RWPE1 (cell line): ENCODE data around the gene METTL24.
"Not testable (repeated sequence)": the region's sequence is repeated elsewhere in the genome, so short reads cannot be mapped to it uniquely, and the experiment has no call there.

ENCODE experiments used
- CTCF ChIA-PET: fragments of 350-600 bp; sonication (Branson Sonifier 250); formaldehyde crosslinking; extraction: SDS; loops from one replicate; lab custom pipeline; 2021; lab: Yijun Ruan, JAX
- POLR2A ChIA-PET: fragments of 400-600 bp; formaldehyde crosslinking; extraction: SDS; loops from one replicate; lab custom pipeline; 2020; ENCODE audit warnings: antibody characterized with exemption; ENCODE audit not compliant: low non-redundant PET; lab: Yijun Ruan, JAX
- DNase-seq: peaks from one replicate; pipeline ENCODE4 v3.0.0; 2012; ENCODE audit warnings: low spot score
- H3K27ac ChIP-seq: fragments of 450-650 bp; 2 replicates; pipeline ENCODE4 v1.5.1; 2017
- TF ChIP-seq, protein P1 (sequence below): fragments of 450-650 bp; conservative IDR thresholded peaks from 2 replicates; pipeline ENCODE4 v1.5.1; 2017; ENCODE audit warnings: low read depth, mild to moderate bottlenecking

Gene METTL24

GRCh38 chr6:110239526-110240274 lies 118.4 kb downstream of the METTL24 start:
- DNase-seq = no peak
- no peak overlapping the region for H3K27ac ChIP-seq
- POLR2A ChIA-PET = no interaction called here
- CTCF ChIA-PET = interaction anchor here (0.6 kb wide), 1 partner anchor 9 kb away, joined by 4 read pairs; no protein-coding TSS in a partner anchor
- TF ChIP-seq, protein P1, sequence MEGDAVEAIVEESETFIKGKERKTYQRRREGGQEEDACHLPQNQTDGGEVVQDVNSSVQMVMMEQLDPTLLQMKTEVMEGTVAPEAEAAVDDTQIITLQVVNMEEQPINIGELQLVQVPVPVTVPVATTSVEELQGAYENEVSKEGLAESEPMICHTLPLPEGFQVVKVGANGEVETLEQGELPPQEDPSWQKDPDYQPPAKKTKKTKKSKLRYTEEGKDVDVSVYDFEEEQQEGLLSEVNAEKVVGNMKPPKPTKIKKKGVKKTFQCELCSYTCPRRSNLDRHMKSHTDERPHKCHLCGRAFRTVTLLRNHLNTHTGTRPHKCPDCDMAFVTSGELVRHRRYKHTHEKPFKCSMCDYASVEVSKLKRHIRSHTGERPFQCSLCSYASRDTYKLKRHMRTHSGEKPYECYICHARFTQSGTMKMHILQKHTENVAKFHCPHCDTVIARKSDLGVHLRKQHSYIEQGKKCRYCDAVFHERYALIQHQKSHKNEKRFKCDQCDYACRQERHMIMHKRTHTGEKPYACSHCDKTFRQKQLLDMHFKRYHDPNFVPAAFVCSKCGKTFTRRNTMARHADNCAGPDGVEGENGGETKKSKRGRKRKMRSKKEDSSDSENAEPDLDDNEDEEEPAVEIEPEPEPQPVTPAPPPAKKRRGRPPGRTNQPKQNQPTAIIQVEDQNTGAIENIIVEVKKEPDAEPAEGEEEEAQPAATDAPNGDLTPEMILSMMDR = no peak

DNA sequence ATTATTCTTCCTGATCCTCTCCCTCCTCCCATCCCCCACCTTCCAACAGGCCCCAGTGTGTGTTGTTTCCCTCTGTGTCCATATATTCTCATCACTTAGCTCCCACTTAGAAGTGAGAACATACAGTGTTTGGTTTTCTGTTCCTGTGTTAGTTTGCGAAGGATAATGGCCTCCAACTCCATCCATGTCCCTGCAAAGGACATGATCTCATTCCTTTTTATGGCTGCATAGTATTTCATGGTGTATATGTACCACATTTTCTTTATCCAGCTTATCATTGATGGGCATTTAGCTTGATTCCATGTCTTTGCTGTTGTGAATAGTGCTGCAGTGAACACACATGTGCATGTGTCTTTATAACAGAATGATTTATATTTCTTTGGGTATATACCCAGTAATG lies 122.1 kb downstream of the METTL24 start:
- CTCF ChIA-PET, H3K27ac ChIP-seq, POLR2A ChIA-PET, DNase-seq: not testable (repeated sequence)

DNA sequence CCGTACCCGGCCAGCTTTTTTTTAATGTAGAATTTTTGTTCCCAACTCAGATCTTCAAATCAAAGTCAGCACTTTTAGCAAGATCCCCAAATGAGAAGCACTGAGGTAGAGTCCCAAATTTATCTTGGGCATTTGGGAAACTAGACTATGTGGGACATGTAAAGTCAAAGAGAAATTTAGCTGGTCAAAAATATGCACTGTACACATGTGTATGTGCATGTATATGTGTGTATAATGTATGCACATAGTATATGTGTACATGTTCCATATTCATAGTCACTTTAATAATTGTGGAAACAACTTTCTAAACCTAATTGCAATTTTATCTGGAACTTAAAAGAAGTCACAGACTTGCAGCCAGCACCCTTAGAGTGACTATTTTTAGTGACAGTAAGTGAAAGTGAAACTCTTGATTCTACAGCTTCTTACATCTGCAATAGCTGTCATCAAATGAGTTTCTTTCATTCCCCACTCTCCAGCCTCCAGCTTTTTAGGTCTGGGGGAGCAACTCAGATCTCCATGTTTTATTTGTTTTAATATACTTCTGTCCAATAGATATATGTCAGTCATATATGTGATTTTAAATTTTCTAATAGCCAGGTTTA lies 124.3 kb downstream of the METTL24 start:
- TF ChIP-seq, protein P1 = no peak
- CTCF ChIA-PET = interaction anchor here (0.6 kb wide), 1 partner anchor 397 kb away, joined by 3 read pairs; no protein-coding TSS in a partner anchor
- H3K27ac ChIP-seq = no peak overlapping the region
- POLR2A ChIA-PET = no interaction called here
- DNase-seq = no peak

- no peak for DNase-seq
- CTCF ChIA-PET = no interaction called here
- no peak overlapping the region for H3K27ac ChIP-seq
Measured at GRCh38 chr6:110232450-110232849, 125.7 kb downstream of the METTL24 start.

DNA sequence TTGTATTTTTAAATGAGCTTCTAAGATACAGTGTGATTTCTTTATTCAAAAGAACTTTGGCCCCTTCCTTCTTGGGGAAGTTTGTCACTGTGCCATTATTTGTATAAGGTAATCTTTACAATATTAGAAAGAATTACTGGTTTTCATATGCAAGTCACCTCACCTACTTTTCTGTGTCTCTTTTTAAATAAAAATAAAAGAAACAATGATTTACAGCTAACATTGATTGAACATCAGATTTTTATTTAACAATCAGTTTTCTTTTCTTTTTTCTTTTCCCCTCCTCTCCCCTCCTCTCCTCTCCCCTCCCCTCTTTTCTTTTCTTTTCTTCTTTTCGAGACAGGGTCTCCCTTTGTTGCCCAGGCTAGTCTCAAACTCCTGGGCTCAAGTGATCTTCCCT lies 131.9 kb downstream of the METTL24 start:
- no peak overlapping the region for H3K27ac ChIP-seq
- DNase-seq = no peak
- ChIA-PET CTCF (no interaction called here), POLR2A (no interaction called here)
- TF ChIP-seq, protein P1 = no peak

More at GRCh38 chr6:110232450-110232849, 125.7 kb downstream of the METTL24 start:
- POLR2A ChIA-PET = interaction anchor here (0.6 kb wide), 1 partner anchor 752 kb away, joined by 13 read pairs; no protein-coding TSS in a partner anchor
- TF ChIP-seq, protein P1 = no peak

- CTCF ChIA-PET = no interaction called here
- no peak for DNase-seq
- H3K27ac ChIP-seq = no peak overlapping the region
- POLR2A ChIA-PET = no interaction called here
- TF ChIP-seq, protein P1 = no peak
Measured at GRCh38 chr6:110221738-110222137, 136.4 kb downstream of the METTL24 start.

- ChIA-PET CTCF (no interaction called here), POLR2A (no interaction called here)
- H3K27ac ChIP-seq = no peak overlapping the region
- TF ChIP-seq, protein P1 = no peak
- peak; percentile 1 for DNase-seq
Measured at GRCh38 chr6:110217266-110217665, 140.9 kb downstream of the METTL24 start.
